Activated T-cell treated with anti-CD3 and anti-CD28 coated beads for 1 hour (primary cell): Measurements from ENCODE around the gene PML.
"Not testable (repeated sequence)": the region's sequence is repeated elsewhere in the genome, so short reads cannot be mapped to it uniquely, and the experiment has no call there.

Source experiments
- DNase-seq: peaks from one replicate; pipeline ENCODE4 v3.0.0-alpha.2; 2020; ENCODE audit warnings: low read depth

Gene PML

DNA sequence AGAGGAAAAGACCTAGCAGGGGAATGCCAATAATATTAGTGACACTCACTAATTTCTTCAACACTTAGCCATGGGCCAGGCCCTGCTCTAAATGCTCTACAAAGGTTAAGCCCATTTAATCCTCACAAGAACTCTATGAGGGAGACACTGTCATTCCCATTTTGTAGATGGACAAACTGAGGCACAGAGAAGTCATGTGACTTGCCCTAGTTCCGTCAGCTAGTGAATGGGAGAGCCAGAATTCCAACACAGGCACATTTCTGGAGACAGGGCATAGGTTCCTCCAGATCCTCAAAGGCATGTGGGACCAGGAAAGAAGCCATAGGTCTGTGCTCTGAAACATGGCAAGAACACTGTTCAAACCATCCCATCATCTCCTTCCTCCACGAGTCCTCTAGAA, 36.7 kb upstream of the PML start:
- DNase-seq: no peak

GRCh38 chr15:73959012-73959581, 35.4 kb upstream of the PML start:
- no peak for DNase-seq

GRCh38 chr15:73959801-73960200, 34.7 kb upstream of the PML start:
- no peak for DNase-seq

- not testable (repeated sequence) for DNase-seq
Measured at GRCh38 chr15:73960472-73961070, 33.9 kb upstream of the PML start.

DNA sequence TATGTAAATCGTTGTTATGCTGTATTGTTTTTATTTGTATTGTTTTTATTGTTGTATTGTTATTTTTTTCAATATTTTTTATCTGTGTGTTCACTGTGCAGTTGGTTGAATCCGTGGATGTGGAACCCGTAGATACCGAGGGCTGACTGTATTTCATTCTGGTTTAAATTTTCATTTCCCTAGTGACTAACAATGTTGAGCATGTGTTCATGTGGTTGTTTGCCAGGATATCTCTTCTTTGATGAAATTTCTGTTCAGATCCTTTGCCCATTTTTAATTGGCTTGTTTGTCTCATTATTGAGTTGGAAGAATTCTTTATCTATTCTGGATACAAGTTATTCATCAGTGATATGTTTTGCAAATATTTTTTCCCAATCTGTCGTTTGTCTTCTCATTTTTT, 32.1 kb upstream of the PML start:
- DNase-seq: no peak

DNA sequence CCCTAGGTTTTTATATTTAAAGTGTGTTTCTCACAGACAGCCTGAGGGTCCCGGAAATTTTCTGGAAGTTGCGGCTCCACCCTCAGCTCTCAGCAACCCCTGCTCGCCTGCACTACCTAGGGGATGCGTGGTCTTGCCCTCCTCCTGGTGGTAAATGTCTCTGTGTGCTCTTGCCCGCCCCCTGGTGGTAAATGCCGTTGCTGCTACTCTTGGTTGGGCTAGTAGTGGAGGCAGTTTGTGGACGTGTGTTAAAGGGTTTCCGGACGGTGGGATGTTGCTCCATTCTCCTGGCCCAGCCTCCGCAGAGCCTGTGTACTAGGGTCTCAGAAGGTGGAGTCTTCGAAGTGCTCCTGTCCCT, 29.8 kb upstream of the PML start:
- DNase-seq: peak; percentile 91

- DNase-seq: no peak
Measured at GRCh38 chr15:73965094-73965757, 29.3 kb upstream of the PML start.

DNA sequence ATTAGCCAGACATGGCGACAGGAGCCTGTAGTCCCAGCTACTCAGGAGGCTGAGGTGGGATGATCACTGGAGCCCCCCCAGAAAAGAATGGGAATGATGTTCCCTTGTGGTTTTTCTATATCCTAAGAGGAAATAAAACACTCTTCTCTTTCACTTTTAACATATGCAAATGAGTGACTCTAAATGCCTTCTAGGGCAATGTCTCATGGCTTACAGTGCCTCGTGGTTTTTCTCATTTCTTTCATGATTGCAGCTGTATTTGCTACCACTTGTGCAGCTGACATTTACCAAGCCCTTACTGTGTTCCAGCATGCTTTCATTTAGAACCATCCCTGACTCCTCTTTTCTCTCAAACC, 28.8 kb upstream of the PML start:
- DNase-seq: no peak

DNA sequence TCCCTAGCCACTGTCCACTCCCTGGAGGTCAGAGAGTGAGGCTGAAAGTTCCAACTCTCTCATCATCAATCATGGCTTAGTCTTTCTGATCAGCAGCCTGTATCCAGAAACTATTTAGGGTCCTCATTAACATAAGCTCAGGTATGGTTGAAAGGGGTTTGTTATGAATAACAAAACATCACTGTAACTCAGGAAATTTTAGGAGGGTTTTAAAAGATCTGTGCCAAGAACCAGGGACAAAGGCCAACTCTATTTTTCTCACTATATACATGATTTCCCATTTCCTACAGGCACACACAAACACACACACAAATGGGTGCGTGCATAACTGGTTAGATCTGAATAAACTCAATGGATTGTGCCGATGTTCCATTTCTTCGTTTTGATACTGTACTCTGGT, 26.1 kb upstream of the PML start:
- no peak for DNase-seq

DNA sequence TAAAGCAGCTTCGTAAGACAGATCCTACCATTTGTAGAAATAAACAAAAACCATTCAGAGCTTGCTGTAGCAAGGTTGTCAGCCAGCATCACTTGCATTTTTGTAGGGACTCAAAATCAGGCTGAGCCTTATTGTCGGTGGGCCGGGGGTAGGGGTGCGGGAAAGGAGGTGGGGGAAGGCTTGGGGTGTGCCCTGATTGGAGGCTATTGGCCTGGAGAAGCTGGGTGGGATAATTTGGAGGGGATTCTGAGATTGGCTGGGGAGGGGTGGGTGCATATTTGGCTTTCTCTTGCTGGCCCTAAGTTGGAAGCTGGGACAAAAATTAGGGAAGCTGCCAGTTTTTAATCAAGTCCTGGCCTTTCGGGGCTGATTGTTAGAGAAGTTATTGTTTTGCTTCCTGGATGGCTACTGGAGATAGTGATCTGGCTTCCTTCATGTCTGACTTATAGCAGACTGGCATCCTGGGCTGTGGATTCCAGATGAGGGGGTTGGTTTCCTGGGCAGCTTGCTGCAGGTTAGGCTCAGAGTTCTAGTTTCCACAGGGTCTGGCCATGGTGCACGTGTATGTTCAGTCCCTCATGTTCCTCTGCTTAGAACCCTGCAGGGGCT, 25.3 kb upstream of the PML start:
- DNase-seq: no peak

DNA sequence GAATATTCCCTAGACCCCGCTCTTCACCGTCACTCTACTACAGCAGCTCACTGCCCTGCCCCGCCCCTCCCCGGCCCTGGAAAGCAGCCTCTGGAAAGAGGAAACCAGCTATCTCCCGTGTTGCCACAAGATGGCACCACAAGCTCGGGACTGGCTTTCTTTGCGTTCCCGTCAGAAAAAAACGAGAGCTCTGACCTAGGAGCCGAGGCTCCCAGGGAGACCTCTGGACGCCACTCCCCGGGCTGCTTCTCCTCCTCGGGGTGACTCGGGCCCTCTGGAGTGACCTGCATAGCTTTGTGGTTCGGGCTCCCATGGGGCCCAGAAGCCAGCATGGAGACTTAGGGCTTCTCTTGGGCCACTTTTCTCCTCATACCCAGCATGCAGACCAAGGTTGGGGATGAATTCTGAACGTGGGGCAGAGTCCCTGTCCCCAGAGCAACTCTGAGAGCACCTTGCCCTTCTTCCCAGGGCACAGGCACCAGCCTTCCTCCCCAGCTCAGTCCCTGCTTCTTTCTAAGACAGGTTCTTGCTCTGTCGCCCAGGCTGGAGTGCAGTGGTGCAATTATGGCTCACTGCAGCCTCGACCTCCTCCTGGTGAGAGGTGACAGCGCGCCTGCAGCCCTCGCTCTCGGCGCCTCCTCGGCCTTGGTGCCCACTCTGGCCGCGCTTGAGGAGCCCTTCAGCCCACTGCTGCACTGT, 21.4 kb upstream of the PML start:
- DNase-seq: peak; percentile 70

- DNase-seq: not testable (repeated sequence)
Measured at GRCh38 chr15:73973683-73974200, 20.8 kb upstream of the PML start.

- DNase-seq: not testable (repeated sequence)
Measured at GRCh38 chr15:73975440-73976125, 18.9 kb upstream of the PML start.

DNA sequence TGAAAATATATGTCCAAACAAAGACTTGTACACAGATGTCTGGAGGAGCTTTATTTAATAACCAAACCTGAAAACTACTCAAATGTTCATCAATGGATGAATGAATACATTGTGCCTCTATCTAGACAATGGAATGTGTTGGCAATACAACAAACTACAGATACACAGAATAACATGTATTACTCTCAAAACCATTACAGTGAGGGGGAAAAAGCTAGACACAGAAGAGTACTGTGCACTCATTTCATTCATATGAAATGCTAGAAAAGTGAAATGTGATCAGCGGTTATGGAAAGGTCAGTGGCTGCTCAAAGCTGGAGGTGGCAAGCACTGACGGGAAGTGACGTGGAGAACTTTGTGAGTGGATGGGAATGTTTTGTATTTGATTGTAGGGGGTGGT, 15.6 kb upstream of the PML start:
- no peak for DNase-seq

DNA sequence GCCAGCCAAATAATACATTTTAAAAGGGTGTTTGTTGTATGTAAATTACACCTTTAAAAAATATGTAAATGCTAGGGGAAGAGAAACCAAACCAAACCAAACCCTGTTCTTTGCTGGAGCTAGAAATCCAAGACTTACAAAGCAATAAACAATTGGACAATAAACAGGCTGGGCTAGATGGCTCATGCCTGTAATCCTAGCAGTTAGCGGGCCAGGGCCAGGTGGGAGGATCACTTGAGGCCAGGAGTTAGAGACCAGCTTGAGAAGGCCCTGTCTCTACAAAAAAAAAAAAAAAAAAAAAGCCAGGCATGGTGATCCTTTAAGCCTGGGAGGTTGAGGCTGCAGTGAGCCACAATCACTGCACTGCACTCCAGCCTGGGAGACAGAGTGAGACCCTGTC, 14.9 kb upstream of the PML start:
- DNase-seq: no peak

DNA sequence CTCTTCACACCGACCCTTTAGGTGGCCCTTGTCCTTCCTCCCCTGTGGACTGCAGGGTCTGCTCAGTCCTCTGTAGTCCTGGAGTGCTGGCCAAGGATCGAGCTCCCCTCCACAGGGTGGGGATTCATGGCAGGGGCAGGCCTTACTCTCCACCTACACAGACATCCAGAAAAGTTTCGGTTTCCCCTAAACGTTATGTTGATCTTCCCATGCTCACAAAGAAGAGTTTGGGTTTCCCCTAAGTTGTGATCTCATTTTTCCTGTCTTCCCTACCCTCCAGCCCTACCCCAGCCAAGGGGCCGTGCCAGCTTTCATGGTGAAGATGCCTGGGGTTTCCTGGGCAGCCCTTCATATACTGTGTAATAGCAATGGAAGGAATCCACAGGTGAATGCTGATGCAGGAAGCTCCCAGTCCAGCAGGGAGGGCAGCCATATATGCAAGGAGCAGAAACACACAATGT, 12.7 kb upstream of the PML start:
- DNase-seq: no peak

- DNase-seq: no peak
Measured at GRCh38 chr15:73982222-73982962, 12.1 kb upstream of the PML start.

GRCh38 chr15:73983211-73983727, 11.2 kb upstream of the PML start:
- DNase-seq: no peak

GRCh38 chr15:73983773-73984172, 10.7 kb upstream of the PML start:
- DNase-seq: no peak

DNA sequence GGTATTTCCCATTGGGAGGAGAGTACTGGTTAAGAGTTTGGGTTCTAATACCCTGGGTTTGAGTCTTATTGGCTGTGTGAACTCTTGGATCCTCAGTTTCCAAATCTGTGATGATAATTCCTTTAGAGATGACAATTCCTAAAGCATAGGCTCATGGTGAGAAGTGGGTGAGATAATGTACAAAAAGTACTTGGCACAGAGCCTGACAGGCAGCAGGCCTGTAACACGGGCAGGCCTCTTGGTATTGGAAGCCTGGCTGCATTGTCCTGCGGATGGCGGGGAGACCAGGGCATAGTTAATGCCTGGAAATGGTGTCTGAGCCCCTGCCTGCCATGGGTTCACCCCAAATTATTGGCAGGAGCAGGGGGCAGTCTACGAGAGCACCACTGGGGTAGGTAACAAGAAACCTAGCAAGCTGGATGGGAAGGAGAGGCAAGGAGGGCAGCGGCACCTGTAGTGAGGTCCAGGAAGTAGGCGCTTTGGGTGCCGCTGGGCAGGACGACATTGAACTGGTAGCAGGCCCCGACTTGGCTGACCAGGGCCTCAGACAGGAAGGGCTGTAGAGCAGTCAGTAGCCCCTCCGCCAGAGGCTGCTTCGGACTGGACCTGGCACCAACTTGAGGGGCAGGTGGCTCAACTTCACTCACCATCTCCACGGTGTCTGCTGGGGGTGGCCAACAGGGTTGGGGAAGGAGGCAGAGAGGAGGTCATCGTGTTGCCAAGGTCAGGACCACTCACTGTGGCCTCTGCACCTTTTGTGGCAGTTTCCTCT, 10.1 kb upstream of the PML start:
- DNase-seq: no peak
